ENCODE measurements around the gene RBFOX1.

GRCh38 chr16:7583396-7583795 lies 250.8 kb downstream of the RBFOX1 start:
- no peak for TF ChIP-seq CTCF (IDR thresholded peaks at IDR 0.05)
- no peak for TF ChIP-seq POLR2A (IDR thresholded peaks at IDR 0.05)
